ENCODE data around the gene CAMTA1.

Gene CAMTA1

GRCh38 chr1:7032992-7033391 lies 247.7 kb downstream of the CAMTA1 start:
- DNase-seq (ENCODE audit: low read depth in 2 of 2), result no peak

- DNase-seq (ENCODE audit: low read depth in 2 of 2), result no peak
Observed at GRCh38 chr1:7036386-7036785, 251.1 kb downstream of the CAMTA1 start.

GRCh38 chr1:7039590-7040220 lies 254.5 kb downstream of the CAMTA1 start:
- no peak for DNase-seq (ENCODE audit: low read depth in 2 of 2)

- DNase-seq (ENCODE audit: low read depth in 2 of 2), result no peak
Observed at GRCh38 chr1:7040969-7041695, 255.9 kb downstream of the CAMTA1 start.

- DNase-seq (ENCODE audit: low read depth in 2 of 2), result no peak
Observed at GRCh38 chr1:7042322-7043190, 257.3 kb downstream of the CAMTA1 start.

GRCh38 chr1:7043191-7043549 lies 257.9 kb downstream of the CAMTA1 start:
- DNase-seq (ENCODE audit: low read depth in 2 of 2), result no peak

- no peak for DNase-seq (ENCODE audit: low read depth in 2 of 2)
Observed at GRCh38 chr1:7043719-7044535, 258.7 kb downstream of the CAMTA1 start.

- no peak for DNase-seq (ENCODE audit: low read depth in 2 of 2)
Observed at GRCh38 chr1:7045897-7046296, 260.6 kb downstream of the CAMTA1 start.

- DNase-seq (ENCODE audit: low read depth in 2 of 2), result no peak
Observed at GRCh38 chr1:7046314-7046713, 261.1 kb downstream of the CAMTA1 start.

GRCh38 chr1:7046891-7047290 lies 261.6 kb downstream of the CAMTA1 start:
- no peak for DNase-seq (ENCODE audit: low read depth in 2 of 2)

GRCh38 chr1:7047866-7048265 lies 262.6 kb downstream of the CAMTA1 start:
- DNase-seq (ENCODE audit: low read depth in 2 of 2), result no peak

GRCh38 chr1:7048395-7048794 lies 263.1 kb downstream of the CAMTA1 start:
- DNase-seq (ENCODE audit: low read depth in 2 of 2), result no peak

- DNase-seq (ENCODE audit: low read depth in 2 of 2), result no peak
Observed at GRCh38 chr1:7049913-7050625, 264.8 kb downstream of the CAMTA1 start.

GRCh38 chr1:7050751-7051665 lies 265.8 kb downstream of the CAMTA1 start:
- DNase-seq (ENCODE audit: low read depth in 2 of 2), result no peak

GRCh38 chr1:7052701-7053100 lies 267.4 kb downstream of the CAMTA1 start:
- DNase-seq (ENCODE audit: low read depth in 2 of 2), result no peak

GRCh38 chr1:7060745-7061144 lies 275.5 kb downstream of the CAMTA1 start:
- no peak for DNase-seq (ENCODE audit: low read depth in 2 of 2)

- DNase-seq (ENCODE audit: low read depth in 2 of 2), result no peak
Observed at GRCh38 chr1:7062346-7063061, 277.2 kb downstream of the CAMTA1 start.

GRCh38 chr1:7063981-7064380 lies 278.7 kb downstream of the CAMTA1 start:
- no peak for DNase-seq (ENCODE audit: low read depth in 2 of 2)

GRCh38 chr1:7068552-7068951 lies 283.3 kb downstream of the CAMTA1 start:
- DNase-seq (ENCODE audit: low read depth in 2 of 2), result no peak
